Hepatocyte (in vitro differentiated cells): ENCODE data around the gene MUSK.

Experiments
- EZH2 ChIP-seq: fragments of 200-600 bp; sonication (generic); IDR thresholded peaks from 2 replicates; pipeline ENCODE4 v1.6.1; 2016; ENCODE audit warnings: antibody characterized with exemption, mild to moderate bottlenecking, borderline replicate concordance
- EZH2phosphoT487 ChIP-seq: fragments of 200-600 bp; sonication (generic); IDR thresholded peaks from one replicate; pipeline ENCODE4 v1.6.1; 2018; ENCODE audit warnings: antibody characterized with exemption, mild to moderate bottlenecking, low read depth, moderate library complexity; ENCODE audit not compliant: unreplicated experiment, severe bottlenecking
- TF ChIP-seq, protein P1 (sequence below): fragments of 200-600 bp; sonication (generic); IDR thresholded peaks from 2 replicates; pipeline ENCODE4 v1.5.1; 2016; ENCODE audit warnings: antibody characterized with exemption, mild to moderate bottlenecking; ENCODE audit not compliant: poor library complexity

DNA sequence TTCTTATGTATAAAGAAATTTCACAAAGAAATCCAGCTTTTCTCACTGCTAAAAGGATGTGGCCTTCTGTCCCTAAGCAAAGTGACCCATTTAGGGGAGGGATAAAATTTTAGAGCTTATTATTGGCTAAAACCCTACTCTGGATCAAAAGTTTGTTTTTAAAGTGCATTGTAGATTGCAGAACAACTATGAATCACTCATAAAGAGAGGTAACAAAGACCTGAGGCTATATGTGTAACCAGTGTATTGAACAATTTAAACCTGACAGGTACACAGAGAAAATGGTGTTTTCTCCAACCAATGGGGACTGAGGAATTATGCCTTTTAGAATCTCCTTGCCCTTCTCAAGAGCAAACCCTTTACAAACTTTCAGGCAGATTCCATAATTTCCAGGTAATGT lies 86.6 kb downstream of the MUSK start:
- TF ChIP-seq EZH2 (no peak), EZH2phosphoT487 (no peak)
- TF ChIP-seq, protein P1, sequence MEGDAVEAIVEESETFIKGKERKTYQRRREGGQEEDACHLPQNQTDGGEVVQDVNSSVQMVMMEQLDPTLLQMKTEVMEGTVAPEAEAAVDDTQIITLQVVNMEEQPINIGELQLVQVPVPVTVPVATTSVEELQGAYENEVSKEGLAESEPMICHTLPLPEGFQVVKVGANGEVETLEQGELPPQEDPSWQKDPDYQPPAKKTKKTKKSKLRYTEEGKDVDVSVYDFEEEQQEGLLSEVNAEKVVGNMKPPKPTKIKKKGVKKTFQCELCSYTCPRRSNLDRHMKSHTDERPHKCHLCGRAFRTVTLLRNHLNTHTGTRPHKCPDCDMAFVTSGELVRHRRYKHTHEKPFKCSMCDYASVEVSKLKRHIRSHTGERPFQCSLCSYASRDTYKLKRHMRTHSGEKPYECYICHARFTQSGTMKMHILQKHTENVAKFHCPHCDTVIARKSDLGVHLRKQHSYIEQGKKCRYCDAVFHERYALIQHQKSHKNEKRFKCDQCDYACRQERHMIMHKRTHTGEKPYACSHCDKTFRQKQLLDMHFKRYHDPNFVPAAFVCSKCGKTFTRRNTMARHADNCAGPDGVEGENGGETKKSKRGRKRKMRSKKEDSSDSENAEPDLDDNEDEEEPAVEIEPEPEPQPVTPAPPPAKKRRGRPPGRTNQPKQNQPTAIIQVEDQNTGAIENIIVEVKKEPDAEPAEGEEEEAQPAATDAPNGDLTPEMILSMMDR, result no peak
